ENCODE results near the gene EDIL3.
"Not testable (repeated sequence)": the region's sequence is repeated elsewhere in the genome, so short reads cannot be mapped to it uniquely, and the experiment has no call there.

Gene EDIL3

DNA sequence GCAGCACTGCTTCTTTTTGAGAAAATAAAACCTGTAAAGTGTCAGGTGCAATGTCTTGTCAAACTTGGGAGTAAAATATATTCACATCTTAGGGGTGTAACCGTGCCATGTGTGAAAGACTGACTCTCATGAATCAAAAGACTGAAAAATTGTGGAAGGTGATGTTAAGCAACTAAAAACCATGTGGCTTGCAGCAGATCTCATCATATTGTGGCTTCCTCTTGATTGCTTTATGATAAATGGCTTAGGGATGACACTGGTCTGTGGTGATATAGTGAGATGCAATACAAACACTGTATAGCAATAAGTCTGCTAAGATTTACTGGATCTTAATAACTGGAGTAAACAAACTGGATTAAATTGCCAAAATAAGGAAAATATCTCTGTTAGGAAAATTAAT, 321.6 kb downstream of the EDIL3 start:
- DNase-seq (ENCODE audit: low read depth): no peak

DNA sequence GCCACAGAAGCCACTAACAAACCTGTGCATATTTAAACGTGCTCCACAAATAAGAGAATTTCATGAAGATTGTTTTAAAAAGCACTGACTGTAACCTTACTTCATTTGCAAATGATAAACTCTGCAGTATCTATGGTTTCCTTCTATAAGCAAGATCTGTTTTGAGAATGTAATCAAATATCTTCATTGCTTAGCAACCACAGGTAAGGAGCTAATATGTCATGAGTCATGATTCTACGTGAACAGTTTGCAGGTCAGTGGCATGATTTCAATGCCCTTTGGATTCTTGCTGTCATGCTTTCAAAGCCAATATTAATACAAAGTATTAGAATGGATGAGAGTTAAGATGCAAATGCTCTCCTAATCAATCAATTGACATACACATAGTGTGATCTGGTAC, 325.0 kb downstream of the EDIL3 start:
- DNase-seq (ENCODE audit: low read depth): no peak

- DNase-seq (ENCODE audit: low read depth): peak; percentile 29
Observed at GRCh38 chr5:84058561-84058960, 326.1 kb downstream of the EDIL3 start.

GRCh38 chr5:84057211-84057610, 327.5 kb downstream of the EDIL3 start:
- peak; percentile 26 for DNase-seq (ENCODE audit: low read depth)

DNA sequence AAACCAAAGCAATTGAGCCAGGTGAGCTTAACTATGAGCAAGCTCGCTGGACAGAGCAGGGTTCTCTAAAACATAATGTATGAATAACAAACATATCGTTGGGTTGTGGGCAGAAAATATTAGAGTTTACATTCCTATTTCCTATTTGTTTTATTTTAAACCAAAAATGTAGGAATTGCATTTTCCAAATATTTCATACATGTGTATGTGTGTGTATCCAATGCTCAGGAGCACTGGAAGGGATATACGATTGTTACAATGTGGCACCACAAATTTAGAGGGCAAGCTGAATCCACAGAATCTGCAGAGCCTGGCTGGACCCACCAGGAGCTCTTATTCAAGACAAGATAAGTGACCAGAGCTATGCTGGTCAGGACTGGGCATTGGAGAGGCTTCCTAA, 338.7 kb downstream of the EDIL3 start:
- DNase-seq (ENCODE audit: low read depth): no peak

- DNase-seq (ENCODE audit: low read depth): no peak
Observed at GRCh38 chr5:84036842-84037241, 347.8 kb downstream of the EDIL3 start.

DNA sequence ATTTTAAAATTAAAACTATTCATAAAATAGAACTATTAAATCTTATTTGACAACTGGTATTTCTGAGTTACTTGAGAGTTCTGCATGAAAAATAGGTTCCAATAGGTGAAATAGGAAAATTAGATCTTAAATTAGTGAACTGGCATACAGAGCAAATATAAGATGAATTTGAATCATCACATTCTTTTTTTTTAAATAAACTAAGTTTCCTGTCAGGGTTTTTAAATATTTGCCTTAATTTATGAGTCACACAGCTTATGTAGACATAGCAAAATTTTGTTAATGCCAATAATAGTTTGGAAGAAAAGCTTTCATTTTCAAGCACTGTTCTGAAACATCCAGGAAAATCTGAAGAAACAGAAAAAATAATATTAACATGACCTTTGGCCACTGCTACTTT, 352.4 kb downstream of the EDIL3 start:
- DNase-seq (ENCODE audit: low read depth): peak; percentile 73

DNA sequence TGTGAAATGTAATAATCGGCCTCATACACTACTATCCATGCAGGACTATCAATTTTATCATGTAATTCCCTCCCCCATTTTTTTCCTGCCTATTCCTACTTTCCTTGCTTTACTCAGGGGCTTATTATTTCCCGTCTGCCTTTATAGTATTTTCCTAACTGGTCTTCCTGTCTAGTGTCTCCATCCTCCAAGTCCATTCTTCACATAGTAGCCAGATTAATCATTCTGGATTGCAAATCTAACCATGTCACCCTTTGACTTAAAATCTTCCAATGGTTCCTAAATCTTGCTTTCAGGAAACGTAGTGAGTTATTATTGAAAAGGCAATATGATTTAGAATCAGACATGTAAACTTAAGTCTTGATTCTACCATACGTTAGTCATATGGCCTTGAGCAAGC, 356.6 kb downstream of the EDIL3 start:
- DNase-seq (ENCODE audit: low read depth): peak; percentile 82

GRCh38 chr5:84018521-84018920, 366.2 kb downstream of the EDIL3 start:
- DNase-seq (ENCODE audit: low read depth): not testable (repeated sequence)

- DNase-seq (ENCODE audit: low read depth): peak; percentile 69
Observed at GRCh38 chr5:84017523-84018172, 367.0 kb downstream of the EDIL3 start.

DNA sequence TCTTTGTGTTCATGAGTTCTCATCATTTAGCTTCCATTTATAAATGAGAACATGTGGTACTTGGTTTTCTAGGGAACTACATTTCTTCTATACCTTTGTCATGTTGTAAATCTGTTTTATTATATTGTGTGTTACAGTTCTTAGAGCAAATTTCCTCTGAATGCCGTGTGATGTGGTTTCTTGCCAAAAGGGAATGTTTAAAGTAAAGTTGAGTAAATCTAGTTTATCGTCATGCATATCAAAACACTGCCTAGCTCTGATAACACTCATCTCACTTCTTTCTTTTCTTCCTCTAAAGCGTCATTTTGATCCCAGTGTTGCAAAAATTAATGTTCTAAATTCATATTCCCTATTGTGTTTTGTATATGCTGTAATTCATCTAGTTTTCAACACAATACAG, 368.6 kb downstream of the EDIL3 start:
- peak; percentile 79 for DNase-seq (ENCODE audit: low read depth)

- DNase-seq (ENCODE audit: low read depth): peak; percentile 84
Observed at GRCh38 chr5:84014966-84015365, 369.7 kb downstream of the EDIL3 start.

DNA sequence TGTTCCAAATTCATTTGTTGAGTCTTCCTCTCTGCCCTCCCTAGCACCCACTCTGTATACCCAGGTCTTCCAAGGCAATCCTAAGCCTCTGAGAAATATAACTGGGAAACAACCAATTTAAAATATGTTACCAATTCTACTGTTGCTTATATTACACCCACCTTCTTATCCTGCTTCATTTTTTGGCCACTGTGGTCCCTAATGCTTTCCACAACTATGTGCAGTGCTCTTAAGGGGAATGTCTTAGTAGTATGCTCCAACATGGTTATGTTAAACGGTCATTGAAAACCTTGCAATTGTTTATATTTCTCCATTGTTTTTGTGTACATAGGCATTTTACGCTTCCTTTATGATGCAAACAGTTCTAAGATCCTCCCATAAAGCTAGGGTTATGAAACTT, 390.9 kb downstream of the EDIL3 start:
- DNase-seq (ENCODE audit: low read depth): peak; percentile 16

DNA sequence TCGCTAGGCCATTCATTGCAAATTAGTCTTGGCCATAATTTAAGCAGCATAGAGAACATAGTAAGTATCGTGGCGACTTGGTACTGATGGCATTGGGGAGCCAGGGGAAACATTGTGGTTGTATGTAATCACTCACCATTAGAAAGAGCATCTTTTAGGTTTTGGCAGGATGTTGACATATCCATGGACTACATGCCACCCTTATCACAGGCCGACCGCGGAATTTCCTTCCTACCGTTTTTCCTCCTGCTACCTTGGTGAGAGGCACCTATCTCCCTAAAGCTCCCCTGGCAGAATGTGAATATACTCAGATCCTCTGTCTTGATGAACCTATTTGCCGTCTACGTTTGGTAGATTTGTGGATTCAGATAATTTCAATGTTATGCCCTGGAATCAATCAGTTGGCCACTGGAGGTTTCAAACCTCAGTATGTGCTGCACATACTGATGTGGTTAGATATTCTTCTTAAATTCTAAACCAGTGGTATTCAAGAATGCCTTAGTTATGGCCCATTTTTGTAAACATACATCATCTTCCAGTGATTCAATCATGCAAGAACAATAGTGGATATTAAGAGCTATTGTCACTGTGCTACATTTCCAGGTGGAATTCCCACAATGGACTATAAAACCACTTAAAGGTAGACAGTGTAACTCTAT, 393.0 kb downstream of the EDIL3 start:
- peak; percentile 73 for DNase-seq (ENCODE audit: low read depth)

DNA sequence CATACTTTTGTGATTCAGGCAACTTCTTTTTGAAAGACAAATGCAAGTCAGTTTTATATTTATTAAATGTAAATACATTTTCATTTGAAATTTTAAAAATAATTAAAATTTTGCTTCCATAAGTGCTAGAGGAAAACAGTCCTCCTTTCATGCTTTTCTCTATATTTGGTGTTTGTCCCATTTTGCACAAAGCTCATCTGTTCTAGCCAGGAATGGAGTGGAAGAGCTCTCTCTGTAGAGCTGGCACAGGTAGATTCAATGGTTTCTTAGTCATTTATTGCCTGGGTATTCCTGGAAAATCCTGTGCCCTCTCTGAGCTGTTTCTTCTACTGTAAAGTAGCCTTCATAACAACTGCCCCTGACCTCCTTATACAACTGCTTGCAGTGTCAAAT, 396.4 kb downstream of the EDIL3 start:
- no peak for DNase-seq (ENCODE audit: low read depth)

GRCh38 chr5:83987513-83988292, 397.0 kb downstream of the EDIL3 start:
- no peak for DNase-seq (ENCODE audit: low read depth)

DNA sequence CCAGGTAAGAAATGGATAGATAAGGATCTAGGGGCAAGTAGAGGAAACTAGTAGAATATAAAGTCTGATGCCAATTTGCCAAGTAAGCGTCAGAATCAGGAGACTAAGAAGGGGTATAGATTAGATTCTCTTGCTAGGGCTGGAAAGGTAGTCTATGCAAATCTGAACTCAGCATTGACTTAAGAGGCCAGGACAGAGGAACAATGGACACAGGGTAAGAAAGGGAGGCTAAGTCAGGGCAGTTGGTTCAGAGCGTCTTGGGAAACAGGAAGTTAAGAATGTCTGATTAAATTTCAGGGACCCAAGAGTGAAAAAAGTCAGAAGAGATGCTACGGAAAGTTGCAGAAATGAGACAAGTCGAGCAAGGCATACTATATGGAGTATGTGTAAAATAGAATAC, 400.8 kb downstream of the EDIL3 start:
- DNase-seq (ENCODE audit: low read depth): no peak

- DNase-seq (ENCODE audit: low read depth): peak; percentile 29
Observed at GRCh38 chr5:83973925-83974815, 410.5 kb downstream of the EDIL3 start.

GRCh38 chr5:83972909-83973308, 411.8 kb downstream of the EDIL3 start:
- DNase-seq (ENCODE audit: low read depth): no peak

- no peak for DNase-seq (ENCODE audit: low read depth)
Observed at GRCh38 chr5:83972236-83972635, 412.4 kb downstream of the EDIL3 start.

DNA sequence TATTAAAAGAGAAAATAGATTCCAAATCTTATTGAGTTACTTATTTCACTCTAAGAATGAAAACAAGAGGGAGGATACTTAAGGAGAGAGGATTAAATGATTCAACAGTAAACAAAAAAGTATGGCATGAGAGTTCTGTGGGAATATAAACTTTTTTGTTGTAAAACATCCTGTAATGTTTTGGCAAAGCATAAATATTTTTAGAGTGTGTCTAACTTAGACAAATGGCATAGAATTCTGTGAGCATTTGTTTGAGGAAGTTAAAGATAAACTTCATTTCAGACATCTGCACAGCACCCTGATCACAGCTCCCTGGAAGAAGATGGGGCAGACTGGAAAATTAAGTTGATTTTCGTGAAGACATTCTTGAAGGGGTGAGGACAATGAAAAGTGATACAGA, 417.3 kb downstream of the EDIL3 start:
- no peak for DNase-seq (ENCODE audit: low read depth)

- no peak for DNase-seq (ENCODE audit: low read depth)
Observed at GRCh38 chr5:83965441-83965840, 419.2 kb downstream of the EDIL3 start.

All from iris pigment epithelial cell (primary cell).